Measurements from ENCODE around the gene ANO7. TPM values are rescaled to one million over a fixed set of nuclear protein-coding genes. Genes with fewer than 3 reads are reported as not detected.

Gene ANO7
- total RNA-seq, 4 donors from 2014 or later: 1.1 to 1.4 (median 1.2) TPM

GRCh38 chr2:241235859-241236593, 47.5 kb downstream of the ANO7 start:
- no peaks in the 10 kb centered on the region for H3K4me1 ChIP-seq
- no peak overlapping the region for H3K27ac ChIP-seq
- DNase-seq (ENCODE audit: low spot score in 2 of 2): peak in 1 of 2 donors; percentile 48
- H3K9me3 ChIP-seq: no peaks in the 10 kb centered on the region
- no peaks in the 10 kb centered on the region for H3K27me3 ChIP-seq
- WGBS: 87% methylated on average over 22 of the region's 30 CpGs
- no peak overlapping the region for H3K4me3 ChIP-seq
- TF ChIP-seq CTCF (IDR thresholded peaks at IDR 0.05) (no peak), EP300 (IDR thresholded peaks at IDR 0.05) (no peak), POLR2AphosphoS5 (IDR thresholded peaks at IDR 0.05) (no peak), POLR2A (IDR thresholded peaks at IDR 0.05) (no peak)
- H3K36me3 ChIP-seq: peaks cover 100% of the 10 kb centered on the region

- Histone ChIP-seq H3K9me3 (no peaks in the 10 kb centered on the region), H3K4me3 (no peak overlapping the region), H3K4me1 (no peaks in the 10 kb centered on the region), H3K27ac (no peak overlapping the region), H3K27me3 (no peaks in the 10 kb centered on the region), H3K36me3 (peaks cover 98% of the 10 kb centered on the region)
- WGBS: 96% methylated on average over 6 of the region's 6 CpGs
- TF ChIP-seq POLR2A (IDR thresholded peaks at IDR 0.05) (no peak), EP300 (IDR thresholded peaks at IDR 0.05) (no peak), CTCF (IDR thresholded peaks at IDR 0.05) (no peak), POLR2AphosphoS5 (IDR thresholded peaks at IDR 0.05) (no peak)
- DNase-seq (ENCODE audit: low spot score in 2 of 2): no peak
Measured at GRCh38 chr2:241237047-241237446, 48.6 kb downstream of the ANO7 start.

- H3K9me3 ChIP-seq: no peaks in the 10 kb centered on the region
- H3K36me3 ChIP-seq: peaks cover 98% of the 10 kb centered on the region
- no peak overlapping the region for H3K27ac ChIP-seq
- H3K4me3 ChIP-seq: no peak overlapping the region
- H3K27me3 ChIP-seq: no peaks in the 10 kb centered on the region
- 91% methylated on average over 11 of the region's 12 CpGs for WGBS
- no peaks in the 10 kb centered on the region for H3K4me1 ChIP-seq
- TF ChIP-seq POLR2A (IDR thresholded peaks at IDR 0.05) (no peak), EP300 (IDR thresholded peaks at IDR 0.05) (no peak), CTCF (IDR thresholded peaks at IDR 0.05) (no peak), POLR2AphosphoS5 (IDR thresholded peaks at IDR 0.05) (no peak)
- DNase-seq (ENCODE audit: low spot score in 2 of 2): peak in 1 of 2 donors; percentile 50
Measured at GRCh38 chr2:241237949-241238371, 49.5 kb downstream of the ANO7 start.

- DNase-seq (ENCODE audit: low spot score in 2 of 2): peak in 1 of 2 donors; percentile 57
- TF ChIP-seq POLR2A (IDR thresholded peaks at IDR 0.05) (no peak), POLR2AphosphoS5 (IDR thresholded peaks at IDR 0.05) (no peak), EP300 (IDR thresholded peaks at IDR 0.05) (no peak), CTCF (IDR thresholded peaks at IDR 0.05) (no peak)
- WGBS: 94% methylated on average over 5 of the region's 5 CpGs
- Histone ChIP-seq H3K4me3 (no peak overlapping the region), H3K27ac (no peak overlapping the region), H3K27me3 (no peaks in the 10 kb centered on the region), H3K4me1 (no peaks in the 10 kb centered on the region), H3K36me3 (peaks cover 98% of the 10 kb centered on the region), H3K9me3 (no peaks in the 10 kb centered on the region)
Measured at GRCh38 chr2:241238693-241239198, 50.3 kb downstream of the ANO7 start.

- Histone ChIP-seq H3K4me3 (no peak overlapping the region), H3K36me3 (peaks cover 98% of the 10 kb centered on the region), H3K27ac (no peak overlapping the region), H3K27me3 (no peaks in the 10 kb centered on the region), H3K4me1 (no peaks in the 10 kb centered on the region), H3K9me3 (no peaks in the 10 kb centered on the region)
- no peak for TF ChIP-seq EP300 (IDR thresholded peaks at IDR 0.05)
- TF ChIP-seq CTCF (IDR thresholded peaks at IDR 0.05): no peak
- TF ChIP-seq POLR2AphosphoS5 (IDR thresholded peaks at IDR 0.05): no peak
- TF ChIP-seq POLR2A (IDR thresholded peaks at IDR 0.05): no peak
- DNase-seq (ENCODE audit: low spot score in 2 of 2): peak in 1 of 2 donors; percentile 51
- WGBS: 95% methylated on average over 25 of the region's 28 CpGs
Measured at GRCh38 chr2:241239552-241240202, 51.2 kb downstream of the ANO7 start.

All from suprapubic skin (tissue), 4 donors.